Mesendoderm (in vitro differentiated cells): ENCODE measurements around the gene OPN4. TPM values are rescaled to one million over a fixed set of nuclear protein-coding genes. Genes with fewer than 3 reads are reported as not detected.

ENCODE experiments used
- DNase-seq: peaks from one replicate; pipeline ENCODE4 v3.0.0; 2013
- H2AK5ac ChIP-seq: 2 replicates; pipeline ENCODE4 v1.6.1; 2013; ENCODE audit warnings: low read length, inconsistent platforms
- H2BK120ac ChIP-seq: 2 replicates; pipeline ENCODE4 v1.6.1; 2013; ENCODE audit warnings: low read depth, mild to moderate bottlenecking, low read length, moderate library complexity, mixed read lengths
- H2BK15ac ChIP-seq: replicated peaks from 2 replicates; pipeline ENCODE4 v1.6.1; 2013; ENCODE audit warnings: low read depth, mild to moderate bottlenecking, moderate library complexity
- H2BK5ac ChIP-seq: 2 replicates; pipeline ENCODE4 v1.6.1; 2013; ENCODE audit warnings: low read length, inconsistent platforms
- H3K18ac ChIP-seq: 2 replicates; pipeline ENCODE4 v1.6.1; 2013; ENCODE audit warnings: mild to moderate bottlenecking, low read length, mixed read lengths
- H3K23ac ChIP-seq: one replicate; pipeline ENCODE4 v1.6.1; 2013; ENCODE audit warnings: low read length
- H3K27ac ChIP-seq: 2 replicates; pipeline ENCODE4 v1.5.1; 2013; ENCODE audit warnings: low read depth, mild to moderate bottlenecking, inconsistent platforms, low read length, moderate library complexity
- H3K27me3 ChIP-seq: 2 replicates; pipeline ENCODE4 v1.6.1; 2013; ENCODE audit warnings: low read length, control low read depth, mild to moderate bottlenecking, inconsistent platforms; ENCODE audit not compliant: insufficient read depth, poor library complexity
- H3K36me3 ChIP-seq: 2 replicates; pipeline ENCODE4 v1.6.1; 2013; ENCODE audit warnings: low read length, inconsistent platforms; ENCODE audit not compliant: control insufficient read depth, insufficient read depth
- H3K4ac ChIP-seq: one replicate; pipeline ENCODE4 v1.6.1; 2013; ENCODE audit warnings: low read depth, mild to moderate bottlenecking, low read length, moderate library complexity
- H3K4me1 ChIP-seq: 2 replicates; pipeline ENCODE4 v1.6.1; 2013; ENCODE audit warnings: low read depth, low read length, inconsistent platforms; ENCODE audit not compliant: control insufficient read depth
- H3K4me2 ChIP-seq: 2 replicates; pipeline ENCODE4 v1.6.1; 2013; ENCODE audit warnings: low read length
- H3K4me3 ChIP-seq: 2 replicates; pipeline ENCODE4 v1.5.1; 2013; ENCODE audit warnings: mild to moderate bottlenecking, low read length
- H3K56ac ChIP-seq: one replicate; pipeline ENCODE4 v1.6.1; 2013; ENCODE audit warnings: low read length
- H3K79me1 ChIP-seq: 2 replicates; pipeline ENCODE4 v1.6.1; 2013; ENCODE audit warnings: low read length, inconsistent platforms
- H3K79me2 ChIP-seq: 2 replicates; pipeline ENCODE4 v1.6.1; 2013; ENCODE audit warnings: mild to moderate bottlenecking, low read length; ENCODE audit not compliant: control insufficient read depth, insufficient read depth
- H3K9ac ChIP-seq: 2 replicates; pipeline ENCODE4 v1.6.1; 2013; ENCODE audit warnings: low read length, inconsistent platforms
- H4K5ac ChIP-seq: one replicate; pipeline ENCODE4 v1.6.1; 2013; ENCODE audit warnings: low read length
- H4K8ac ChIP-seq: one replicate; pipeline ENCODE4 v1.6.1; 2013; ENCODE audit warnings: low read depth, mild to moderate bottlenecking, control low read depth, low read length, moderate library complexity
- WGBS: extraction: QIAGEN DNeasy Blood & Tissue Kit; methylation state at CpG from one replicate; pipeline ENCODE4 v1.1.7; 2013; ENCODE audit warnings: low lambda C conversion rate, missing lambda C conversion rate; ENCODE audit not compliant: insufficient coverage; ENCODE audit errors: extremely low coverage; 5-methylcytosine and 5-hydroxymethylcytosine counted together
- polyA plus RNA-seq, 2 experiments: library from polyadenylated mRNA; stranded (reverse); fragments of 200-250 nt; gene quantifications; one replicate each; pipeline ENCODE4 v1.2.3, GENCODE V29; 2013

The OPN4 gene, protein sequence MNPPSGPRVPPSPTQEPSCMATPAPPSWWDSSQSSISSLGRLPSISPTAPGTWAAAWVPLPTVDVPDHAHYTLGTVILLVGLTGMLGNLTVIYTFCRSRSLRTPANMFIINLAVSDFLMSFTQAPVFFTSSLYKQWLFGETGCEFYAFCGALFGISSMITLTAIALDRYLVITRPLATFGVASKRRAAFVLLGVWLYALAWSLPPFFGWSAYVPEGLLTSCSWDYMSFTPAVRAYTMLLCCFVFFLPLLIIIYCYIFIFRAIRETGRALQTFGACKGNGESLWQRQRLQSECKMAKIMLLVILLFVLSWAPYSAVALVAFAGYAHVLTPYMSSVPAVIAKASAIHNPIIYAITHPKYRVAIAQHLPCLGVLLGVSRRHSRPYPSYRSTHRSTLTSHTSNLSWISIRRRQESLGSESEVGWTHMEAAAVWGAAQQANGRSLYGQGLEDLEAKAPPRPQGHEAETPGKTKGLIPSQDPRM
- polyA plus RNA-seq (2013, experiment 1 of 2) = not detected
- not detected for polyA plus RNA-seq (2013, experiment 2 of 2)

DNA sequence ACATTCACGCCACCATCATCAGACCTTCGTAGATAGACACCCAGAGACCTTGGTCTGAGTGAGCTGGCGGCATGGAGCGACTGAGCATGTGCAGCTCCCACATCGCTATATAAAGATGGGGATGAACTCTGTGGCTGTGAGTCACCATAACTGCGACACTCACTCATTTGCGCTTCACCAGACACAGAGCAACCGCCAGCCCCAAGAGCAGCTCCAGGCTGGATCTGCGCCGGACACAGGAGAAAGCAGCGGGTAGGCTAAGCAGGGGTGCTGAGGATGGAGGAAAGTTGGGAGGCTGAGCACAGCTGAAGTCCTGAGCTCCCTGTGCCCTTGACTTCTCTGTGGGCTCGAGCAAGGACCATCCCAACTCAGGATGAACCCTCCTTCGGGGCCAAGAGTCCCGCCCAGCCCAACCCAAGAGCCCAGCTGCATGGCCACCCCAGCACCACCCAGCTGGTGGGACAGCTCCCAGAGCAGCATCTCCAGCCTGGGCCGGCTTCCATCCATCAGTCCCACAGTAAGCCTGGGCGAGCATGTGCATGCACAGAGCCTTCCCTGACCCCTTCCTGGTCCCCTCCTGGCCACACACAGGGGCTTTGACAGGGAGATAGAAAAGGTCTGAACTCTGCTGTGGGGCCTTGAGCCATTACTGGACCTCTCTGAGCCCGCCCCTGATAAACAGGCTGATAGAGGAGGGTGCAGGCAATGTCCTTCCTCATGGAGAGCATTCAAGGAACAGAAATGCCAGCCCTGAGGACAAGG lies at the start of gene OPN4:
OPN4 (plus strand) TSS at position 137 of the 762 bp plus-strand sequence; CDS start at position 374, 237 bp downstream.
- no CpG with 5 or more reads among the region's 17 CpGs for WGBS
- Histone ChIP-seq H2BK120ac (no peak within 1 kb of the TSS), H2AK5ac (no peak within 1 kb of the TSS), H3K27ac (no peak within 1 kb of the TSS), H4K5ac (no peak within 1 kb of the TSS), H3K79me1 (no peaks in the 10 kb centered on the region), H3K27me3 (no peaks in the 10 kb centered on the region), H3K18ac (no peak within 1 kb of the TSS), H3K56ac (no peak within 1 kb of the TSS), H2BK15ac (no peak within 1 kb of the TSS), H3K4me3 (no peak within 1 kb of the TSS), H3K4ac (no peak within 1 kb of the TSS), H4K8ac (no peak within 1 kb of the TSS), H3K79me2 (no peaks in the 10 kb centered on the region), H3K4me1 (no peaks in the 10 kb centered on the region), H3K4me2 (no peak within 1 kb of the TSS), H3K9ac (no peak within 1 kb of the TSS), H3K36me3 (no peaks in the 10 kb centered on the region), H3K23ac (no peak within 1 kb of the TSS), H2BK5ac (no peak within 1 kb of the TSS)
- no peak for DNase-seq

DNA sequence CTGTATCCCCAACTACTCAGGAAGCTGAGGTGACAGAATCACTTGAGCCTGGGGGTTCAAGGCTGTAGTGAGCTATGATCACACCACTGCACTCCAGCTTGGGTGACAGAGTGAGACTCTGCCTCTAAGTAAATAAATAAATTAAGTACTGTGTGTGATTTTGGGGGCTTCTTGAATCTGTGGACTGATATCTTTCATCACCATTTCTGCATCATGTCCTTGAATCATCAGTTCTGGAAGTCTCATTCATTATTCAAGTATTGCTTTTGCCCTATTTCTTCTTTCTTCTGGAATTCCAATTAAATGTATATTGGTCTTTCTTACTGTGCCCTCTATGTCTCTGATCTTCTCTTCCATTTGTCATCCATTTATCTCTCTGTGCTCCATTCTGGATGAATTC lies 46.7 kb upstream of the OPN4 start:
- Histone ChIP-seq H4K5ac (no peak overlapping the region), H3K27ac (no peak overlapping the region), H3K4me3 (no peak overlapping the region), H3K4ac (no peak overlapping the region), H3K27me3 (no peaks in the 10 kb centered on the region), H2BK120ac (no peak overlapping the region), H3K79me2 (no peaks in the 10 kb centered on the region), H2BK5ac (no peak overlapping the region), H3K36me3 (no peaks in the 10 kb centered on the region), H3K4me2 (no peak overlapping the region), H3K18ac (no peak overlapping the region), H2BK15ac (no peak overlapping the region), H3K4me1 (no peaks in the 10 kb centered on the region), H2AK5ac (no peak overlapping the region), H3K56ac (no peak overlapping the region), H4K8ac (no peak overlapping the region), H3K23ac (no peak overlapping the region), H3K9ac (no peak overlapping the region), H3K79me1 (no peaks in the 10 kb centered on the region)
- DNase-seq = no peak

DNA sequence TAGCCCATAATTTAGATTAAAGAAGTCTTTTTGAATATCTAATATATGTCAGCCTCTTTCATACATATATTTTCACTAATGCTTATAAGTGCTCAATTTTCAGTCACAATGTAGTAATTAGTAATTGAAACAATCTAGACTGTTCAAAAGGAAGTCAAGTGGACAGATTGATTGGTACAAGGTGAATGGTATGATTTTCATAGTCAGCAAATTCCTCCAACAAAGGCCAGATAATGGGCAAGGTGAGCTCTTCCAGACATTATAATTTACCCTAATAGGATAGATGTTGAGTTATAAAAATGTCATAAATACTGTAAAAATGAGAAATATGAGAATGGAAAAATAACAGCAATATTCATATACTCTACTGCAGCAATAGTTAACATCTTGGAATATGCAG lies 44.4 kb upstream of the OPN4 start:
- Histone ChIP-seq H2BK15ac (no peak overlapping the region), H3K18ac (no peak overlapping the region), H3K4me2 (no peak overlapping the region), H4K5ac (no peak overlapping the region), H3K79me1 (no peaks in the 10 kb centered on the region), H3K4ac (no peak overlapping the region), H4K8ac (no peak overlapping the region), H3K36me3 (no peaks in the 10 kb centered on the region), H3K27ac (no peak overlapping the region), H3K23ac (no peak overlapping the region), H2BK5ac (no peak overlapping the region), H2BK120ac (no peak overlapping the region), H3K9ac (no peak overlapping the region), H3K4me3 (no peak overlapping the region), H3K79me2 (no peaks in the 10 kb centered on the region), H2AK5ac (no peak overlapping the region), H3K27me3 (no peaks in the 10 kb centered on the region), H3K4me1 (no peaks in the 10 kb centered on the region), H3K56ac (no peak overlapping the region)
- DNase-seq = no peak

DNA sequence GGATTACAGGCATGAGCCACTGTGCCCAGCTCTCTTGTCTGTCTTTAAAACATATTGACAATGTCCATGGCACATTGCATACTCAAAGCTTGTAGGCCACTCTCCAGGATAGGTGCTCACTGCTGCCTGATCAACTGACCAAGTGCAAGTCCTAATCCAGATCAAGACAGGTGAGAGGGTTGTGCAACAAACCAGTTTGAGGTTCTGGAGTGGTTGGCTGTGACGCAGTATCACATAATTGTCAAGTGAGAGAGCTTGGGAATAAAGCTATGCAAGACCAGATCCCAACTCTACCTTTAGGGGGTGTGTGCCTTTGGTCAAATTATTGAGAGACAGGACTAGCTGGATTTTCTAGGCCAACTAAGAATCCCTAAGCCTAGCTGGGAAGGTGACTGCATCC lies 43.0 kb upstream of the OPN4 start:
- H3K23ac ChIP-seq = no peak overlapping the region
- no peaks in the 10 kb centered on the region for H3K4me1 ChIP-seq
- no peak overlapping the region for H2AK5ac ChIP-seq
- no peak overlapping the region for H2BK5ac ChIP-seq
- H3K18ac ChIP-seq = no peak overlapping the region
- no peak overlapping the region for H4K8ac ChIP-seq
- H3K4ac ChIP-seq = no peak overlapping the region
- WGBS = no CpG with 5 or more reads among the region's 1 CpG
- H3K27me3 ChIP-seq = no peaks in the 10 kb centered on the region
- no peak overlapping the region for H3K9ac ChIP-seq
- H3K79me2 ChIP-seq = no peaks in the 10 kb centered on the region
- DNase-seq = no peak
- no peak overlapping the region for H2BK120ac ChIP-seq
- H4K5ac ChIP-seq = no peak overlapping the region
- no peak overlapping the region for H3K56ac ChIP-seq
- no peak overlapping the region for H3K4me2 ChIP-seq
- H3K36me3 ChIP-seq = no peaks in the 10 kb centered on the region
- H2BK15ac ChIP-seq = no peak overlapping the region
- H3K27ac ChIP-seq = no peak overlapping the region
- no peak overlapping the region for H3K4me3 ChIP-seq
- H3K79me1 ChIP-seq = no peaks in the 10 kb centered on the region

DNA sequence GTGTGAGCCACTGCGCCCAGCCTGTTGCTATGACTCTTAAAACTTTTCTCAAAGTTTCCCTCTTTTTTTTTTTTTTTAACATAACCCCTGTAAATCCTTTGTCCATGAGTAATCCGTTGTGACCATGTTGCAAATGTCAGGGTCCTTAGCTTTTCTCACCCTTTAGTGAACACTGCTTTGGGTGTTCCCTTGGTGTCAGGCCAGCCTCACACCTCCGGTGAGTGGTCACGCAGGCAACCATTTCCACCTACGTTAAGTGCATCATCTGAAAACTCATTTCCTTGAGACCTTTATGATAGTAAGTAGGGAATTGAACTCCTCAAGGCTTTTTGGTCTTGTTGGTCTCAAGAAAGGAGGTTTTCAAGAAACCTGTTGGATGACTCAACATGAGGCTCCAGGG lies 41.3 kb upstream of the OPN4 start:
- Histone ChIP-seq H3K79me2 (no peaks in the 10 kb centered on the region), H3K36me3 (no peaks in the 10 kb centered on the region), H3K27me3 (no peaks in the 10 kb centered on the region), H2AK5ac (no peak overlapping the region), H4K5ac (no peak overlapping the region), H3K4me3 (no peak overlapping the region), H2BK120ac (no peak overlapping the region), H4K8ac (no peak overlapping the region), H3K9ac (no peak overlapping the region), H3K18ac (no peak overlapping the region), H3K4me1 (no peaks in the 10 kb centered on the region), H3K79me1 (no peaks in the 10 kb centered on the region), H2BK5ac (no peak overlapping the region), H3K4ac (no peak overlapping the region), H3K23ac (no peak overlapping the region), H2BK15ac (no peak overlapping the region), H3K27ac (no peak overlapping the region), H3K56ac (no peak overlapping the region), H3K4me2 (no peak overlapping the region)
- no CpG with 5 or more reads among the region's 5 CpGs for WGBS
- DNase-seq = no peak
